Transverse colon (tissue), 4 donors: Measurements from ENCODE around the gene EDN2. TPM values are rescaled to one million over a fixed set of nuclear protein-coding genes. Genes with fewer than 3 reads are reported as not detected.

Experiments used
- DNase-seq: peaks from one replicate; pipeline ENCODE4 v3.0.0-alpha.2; 2019
- H3K27ac ChIP-seq, 4 donors: fragments of 200-600 bp; sonication (generic); 2 replicates each; pipeline ENCODE4 v1.5.1; 2016 to 2018; ENCODE audit warnings: inconsistent platforms in 4 of 4
- H3K27me3 ChIP-seq: fragments of 200-600 bp; sonication (generic); 2 replicates; pipeline ENCODE4 v1.5.1; 2017; ENCODE audit warnings: inconsistent platforms
- H3K36me3 ChIP-seq, 4 donors: fragments of 200-600 bp; sonication (generic); 2 replicates each; pipeline ENCODE4 v1.5.1; 2017 to 2019; ENCODE audit warnings: inconsistent platforms in 4 of 4
- H3K4me1 ChIP-seq, 4 donors: fragments of 200-600 bp; sonication (generic); 2 replicates each; pipeline ENCODE4 v1.5.1; 2017 to 2020; ENCODE audit warnings: inconsistent platforms in 4 of 4
- H3K4me3 ChIP-seq, 4 donors: fragments of 200-600 bp; sonication (generic); 1 replicate in 1 of 4; 2 replicates in 3 of 4; pipeline versions ENCODE4 v1.5.1 to v1.6.1; 2017 to 2019; ENCODE audit warnings: inconsistent platforms in 4 of 4
- H3K9me3 ChIP-seq, 2 donors: fragments of 200-600 bp; sonication (generic); 2 replicates each; pipeline ENCODE4 v1.5.1; 2017 to 2019; ENCODE audit warnings: inconsistent platforms in 2 of 2
- CTCF ChIP-seq, 5 experiments: fragments of 200-600 bp in 3 of 5; fragments of 450-650 bp in 2 of 5; sonication (generic) in 3 of 5; IDR thresholded peaks; 1 replicate in 2 of 5; 2 replicates in 3 of 5; pipeline ENCODE4 v1.5.1; 2016 to 2017; ENCODE audit warnings: antibody characterized with exemption in 5 of 5, inconsistent platforms in 3 of 5, mild to moderate bottlenecking in 2 of 5, moderate library complexity in 1 of 5
- EP300 ChIP-seq: sonication (generic); formaldehyde crosslinking; IDR thresholded peaks from one replicate; pipeline ENCODE4 v1.6.1; 2017; ENCODE audit warnings: antibody characterized with exemption, low read depth
- POLR2A ChIP-seq: fragments of 450-650 bp; IDR thresholded peaks from one replicate; pipeline ENCODE4 v1.6.1; 2016; ENCODE audit warnings: antibody characterized with exemption, mild to moderate bottlenecking, moderate library complexity
- POLR2AphosphoS5 ChIP-seq, 3 donors: sonication (generic); formaldehyde crosslinking; IDR thresholded peaks; one replicate each; pipeline ENCODE4 v1.6.1; 2016; ENCODE audit warnings: antibody characterized with exemption in 3 of 3
- WGBS, 2 donors: methylation state at CpG; one replicate each; pipeline ENCODE4 v1.1.5; 2018; ENCODE audit warnings: low coverage in 1 of 2; 5-methylcytosine and 5-hydroxymethylcytosine counted together
- in situ Hi-C, 4 donors: fragments of 200-750 bp; cut with MboI; loops; one replicate each; pipeline versions ENCODE4 v1.15.0 to v1.15.1; 2017; ENCODE audit warnings: low sequenced_read_pairs in 3 of 4, low pct_ligation_motif_present in 1 of 4, low pct_unique_long_range_greater_than_20kb in 1 of 4
- intact Hi-C: fragments of 100-400 bp; cut with DNase I; formaldehyde crosslinking; loops from one replicate; pipeline ENCODE4 v1.15.1; 2023; ENCODE audit warnings: low total_unique reads
- total RNA-seq, 4 donors: library from RNA; depleted of rRNA; stranded (reverse); fragments of >200 nt; gene quantifications; one replicate each; pipeline ENCODE4 v1.1.0, GENCODE V29; 2016

EDN2 gene
- total RNA-seq, 4 donors from 2014 or later, result 3.8 to 15.7 (median 10.3) TPM

DNA sequence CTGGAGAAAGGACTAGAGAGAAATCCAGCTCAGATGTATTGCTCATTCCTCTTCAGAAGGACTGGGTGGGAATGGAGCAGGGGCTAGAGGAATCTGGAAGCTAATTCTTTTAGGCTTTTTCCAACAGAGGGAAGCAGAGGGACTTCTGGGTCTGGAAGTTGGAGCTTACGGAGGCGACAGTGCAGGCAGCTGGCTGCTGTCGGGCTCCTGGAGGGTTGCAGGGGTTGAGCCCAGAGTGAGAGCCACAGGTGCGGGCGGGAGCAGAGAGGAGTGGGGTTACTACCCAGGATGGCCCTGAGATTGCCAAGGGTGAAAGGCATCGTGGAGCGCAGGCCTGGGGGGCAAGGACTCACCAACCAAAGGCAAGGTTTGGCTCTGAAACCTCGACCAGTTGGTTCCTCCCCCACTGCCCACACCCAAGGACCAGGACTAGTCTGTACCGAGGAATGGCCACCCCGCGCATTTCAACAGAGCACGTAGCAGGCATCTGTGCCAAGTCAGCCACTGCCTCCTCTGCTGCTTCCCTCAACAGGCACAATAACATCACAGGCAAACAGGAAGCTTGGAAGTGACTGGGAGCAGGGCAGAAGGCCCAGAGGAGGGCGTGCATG is 22.7 kb upstream of the EDN2 start:
- TF ChIP-seq POLR2AphosphoS5 (IDR thresholded peaks at IDR 0.05), result no peak
- TF ChIP-seq POLR2A, result no peak
- TF ChIP-seq CTCF (IDR thresholded peaks at IDR 0.05), result no peak
- TF ChIP-seq EP300, result no peak
- no peak overlapping the region for H3K27ac ChIP-seq
- intact Hi-C loops, result no loop called here

DNA sequence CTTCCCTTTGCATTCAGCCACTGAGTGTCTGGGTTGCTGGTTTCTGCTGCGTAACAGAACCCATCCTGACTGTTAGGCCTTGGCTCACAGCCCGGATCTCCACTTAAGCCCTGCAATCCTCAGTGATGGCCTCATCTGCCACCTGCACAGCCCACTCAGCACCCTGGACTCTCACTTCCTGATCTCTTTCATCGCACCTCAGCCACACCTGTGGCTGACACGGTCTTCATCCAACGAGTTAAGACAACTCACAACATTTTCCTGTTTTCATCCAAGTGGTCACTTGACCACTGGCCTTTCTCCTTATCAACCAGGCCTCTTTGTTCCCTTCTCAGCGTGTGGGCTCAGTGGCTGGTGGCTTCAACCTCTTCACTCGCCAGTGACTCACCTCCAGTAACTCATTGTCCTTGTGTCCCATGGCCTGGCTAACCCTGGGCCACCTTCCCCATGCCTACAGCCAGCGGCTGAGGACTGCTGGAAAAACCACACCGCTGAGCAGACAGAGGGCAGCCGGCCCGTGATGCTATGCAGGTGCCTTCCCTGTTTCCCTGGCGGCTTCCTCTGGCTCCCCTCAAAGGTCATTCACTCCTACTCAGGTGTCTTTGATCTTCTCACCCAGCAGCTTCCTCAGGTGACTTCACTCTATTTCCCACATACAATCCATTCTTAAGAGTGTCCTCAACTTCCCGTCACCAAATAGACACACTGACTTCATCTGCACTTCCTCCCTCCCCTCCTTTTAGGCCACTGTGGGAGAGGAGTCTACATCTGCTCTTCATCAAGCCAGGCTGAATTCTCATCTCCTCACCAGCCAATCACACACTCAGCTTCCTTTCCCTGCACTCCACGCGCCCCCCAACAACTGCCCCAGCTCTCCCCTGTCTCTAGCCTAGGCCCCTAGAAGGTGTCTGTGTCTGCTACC is 19.9 kb upstream of the EDN2 start:
- DNase-seq, result no peak
- no peak overlapping the region for H3K27ac ChIP-seq
- TF ChIP-seq POLR2A, result no peak
- TF ChIP-seq POLR2AphosphoS5 (IDR thresholded peaks at IDR 0.05), result no peak
- no peak for TF ChIP-seq CTCF (IDR thresholded peaks at IDR 0.05)
- no peak for TF ChIP-seq EP300
- intact Hi-C loops (no loop called here), in situ Hi-C loops (no loop called here)
- 55 to 75% methylated on average over 5 to 15 of the region's 15 CpGs for WGBS, 2 donors
- H3K4me3 ChIP-seq, result no peak overlapping the region
- no peaks in the 10 kb centered on the region for H3K9me3 ChIP-seq
- H3K4me1 ChIP-seq, result peaks cover 18 to 27% (median 25%) of the 10 kb centered on the region in 4 donors
- no peaks in the 10 kb centered on the region for H3K36me3 ChIP-seq
- H3K27me3 ChIP-seq, result no peaks in the 10 kb centered on the region

More for the DNA sequence above, 22.7 kb upstream of the EDN2 start:
- H3K4me1 ChIP-seq, result peaks cover 0 to 2% (median under 1%) of the 10 kb centered on the region in 4 donors
- no peaks in the 10 kb centered on the region for H3K27me3 ChIP-seq
- in situ Hi-C loops, result no loop called here
- 85% methylated on average over 13 of the region's 13 CpGs; no CpG with 5 or more reads in 1 of the 2 donors for WGBS, 2 donors
- no peak overlapping the region for H3K4me3 ChIP-seq
- no peaks in the 10 kb centered on the region for H3K36me3 ChIP-seq
- DNase-seq, result no peak
- H3K9me3 ChIP-seq, result no peaks in the 10 kb centered on the region

GRCh38 chr1:41503538-41504113 is 19.1 kb upstream of the EDN2 start:
- Histone ChIP-seq H3K27me3 (no peaks in the 10 kb centered on the region), H3K4me3 (no peak overlapping the region), H3K27ac (no peak overlapping the region), H3K9me3 (no peaks in the 10 kb centered on the region), H3K4me1 (peaks cover 26 to 34% (median 32%) of the 10 kb centered on the region in 4 donors), H3K36me3 (no peaks in the 10 kb centered on the region)
- 93 to 98% methylated on average over 10 to 11 of the region's 11 CpGs for WGBS, 2 donors
- TF ChIP-seq POLR2A, result no peak
- TF ChIP-seq EP300, result no peak
- TF ChIP-seq POLR2AphosphoS5 (IDR thresholded peaks at IDR 0.05), result no peak
- no peak for TF ChIP-seq CTCF (IDR thresholded peaks at IDR 0.05)
- in situ Hi-C loops, result no loop called here
- intact Hi-C loops, result no loop called here
- DNase-seq, result no peak

DNA sequence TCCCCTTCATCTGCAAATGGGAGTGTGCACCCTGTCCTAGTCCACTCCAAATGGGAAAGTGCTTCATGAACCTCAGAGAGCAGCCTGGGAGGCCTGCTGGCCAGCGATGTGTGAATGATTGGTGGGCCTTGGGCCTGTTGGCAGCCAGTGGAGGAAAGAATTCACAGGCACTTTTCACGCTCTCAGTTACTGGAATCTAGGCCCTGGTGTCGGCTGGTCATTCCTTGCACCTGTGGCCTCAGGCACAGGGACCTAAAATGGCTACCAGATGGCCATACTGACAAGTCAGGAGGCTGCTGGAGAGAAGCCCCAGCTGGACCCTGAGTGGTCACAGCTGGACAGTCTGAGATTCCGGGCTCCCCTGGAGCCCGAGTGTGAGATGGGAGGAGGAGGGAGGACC is 18.4 kb upstream of the EDN2 start:
- no peak overlapping the region for H3K27ac ChIP-seq
- intact Hi-C loops, result no loop called here

More for the DNA sequence above, 18.4 kb upstream of the EDN2 start:
- no peak overlapping the region for H3K4me3 ChIP-seq
- TF ChIP-seq POLR2A (no peak), POLR2AphosphoS5 (IDR thresholded peaks at IDR 0.05) (peak in 1 of 3 donors; percentile 25)
- no peaks in the 10 kb centered on the region for H3K27me3 ChIP-seq
- DNase-seq, result no peak
- H3K4me1 ChIP-seq, result peaks cover 26 to 41% (median 39%) of the 10 kb centered on the region in 4 donors
- no peaks in the 10 kb centered on the region for H3K9me3 ChIP-seq
- H3K36me3 ChIP-seq, result no peaks in the 10 kb centered on the region
- in situ Hi-C loops, result no loop called here
- WGBS, 2 donors, result 73 to 82% methylated on average over 3 to 5 of the region's 5 CpGs
